T-cell (primary cell): ENCODE measurements around the gene HSPD1. TPM values are rescaled to one million over a fixed set of nuclear protein-coding genes. Genes with fewer than 3 reads are reported as not detected.
A peak's percentile ranks its signal among the peaks of the same experiment; 100 is the strongest.
"Not testable (repeated sequence)": the region's sequence is repeated elsewhere in the genome, so short reads cannot be mapped to it uniquely, and the experiment has no call there.

Experiments used
- ATAC-seq, 4 experiments: fragments of 200-7000 bp in 3 of 4; fragments of 150-1000 bp in 1 of 4; cut with Tn5 transposase; replicated peaks in 1 of 4; 1 replicate in 3 of 4; 2 replicates in 1 of 4; pipeline ENCODE4 v1.10.0; 2021; ENCODE audit warnings: moderate library complexity in 3 of 4, mild to moderate bottlenecking in 2 of 4, moderate number of reproducible peaks in 1 of 4
- CTCF ChIA-PET, 2 donors: fragments of 300-600 bp; sonication (Branson Sonifier 250); formaldehyde crosslinking; loops; one replicate each; lab custom pipeline; 2022; ENCODE audit warnings: antibody characterized with exemption in 2 of 2; lab: Charles Lee
- POLR2A ChIA-PET, 2 donors: fragments of 300-600 bp; sonication (Branson Sonifier 250); formaldehyde crosslinking; loops; one replicate each; lab custom pipeline; 2022; ENCODE audit warnings: antibody characterized with exemption in 2 of 2; lab: Charles Lee
- DNase-seq, 35 experiments: peaks; one replicate each; pipeline versions ENCODE4 v3.0.0 to v3.0.0-alpha.2; 2013 to 2023
- H3K27ac ChIP-seq: one replicate; pipeline ENCODE4 v1.5.1; 2013; ENCODE audit warnings: low read length
- H3K27me3 ChIP-seq, 2 experiments: replicated peaks in 1 of 2; 1 replicate in 1 of 2; 2 replicates in 1 of 2; pipeline versions ENCODE4 v1.6.1 to v1.7.0; 2013; ENCODE audit warnings: low read length in 1 of 2, mixed read lengths in 1 of 2; ENCODE audit not compliant: control insufficient read depth in 2 of 2, insufficient read depth in 2 of 2; ENCODE audit errors: extremely low read depth in 1 of 2
- H3K36me3 ChIP-seq, 2 donors: 1 replicate in 1 of 2; 2 replicates in 1 of 2; pipeline versions ENCODE4 v1.6.1 to v1.7.0; 2013; ENCODE audit warnings: low read length in 1 of 2; ENCODE audit not compliant: control insufficient read depth in 2 of 2, insufficient read depth in 1 of 2; ENCODE audit errors: extremely low read depth in 1 of 2
- H3K4me1 ChIP-seq, 2 experiments: 1 replicate in 1 of 2; 2 replicates in 1 of 2; pipeline versions ENCODE4 v1.6.1 to v1.7.0; 2013; ENCODE audit warnings: low read length in 2 of 2, mixed read lengths in 1 of 2; ENCODE audit not compliant: insufficient read depth in 2 of 2, control insufficient read depth in 1 of 2; ENCODE audit errors: extremely low read depth in 1 of 2
- H3K4me3 ChIP-seq, 2 donors: 1 replicate in 1 of 2; 2 replicates in 1 of 2; pipeline versions ENCODE4 v1.5.1 to v1.7.0; 2013; ENCODE audit warnings: mild to moderate bottlenecking in 2 of 2, low read length in 1 of 2, moderate library complexity in 1 of 2; ENCODE audit not compliant: control insufficient read depth in 1 of 2; ENCODE audit errors: extremely low read depth in 1 of 2
- H3K9me3 ChIP-seq: 2 replicates; pipeline ENCODE4 v1.7.0; 2013
- H3K27ac Mint-ChIP-seq, 2 donors: one replicate each; pipeline ENCODE4 v1.8.0; 2020 to 2021; ENCODE audit warnings: mild to moderate bottlenecking in 2 of 2, mixed read lengths in 2 of 2
- H3K27me3 Mint-ChIP-seq, 2 donors: one replicate each; pipeline ENCODE4 v1.8.0; 2021 to 2022; ENCODE audit warnings: mixed read lengths in 2 of 2
- H3K36me3 Mint-ChIP-seq: one replicate; pipeline ENCODE4 v1.8.0; 2021; ENCODE audit warnings: mixed read lengths
- H3K4me1 Mint-ChIP-seq, 3 donors: one replicate each; pipeline ENCODE4 v1.8.0; 2020 to 2022; ENCODE audit warnings: mixed read lengths in 3 of 3, mild to moderate bottlenecking in 1 of 3
- H3K4me3 Mint-ChIP-seq, 3 donors: one replicate each; pipeline ENCODE4 v1.8.0; 2020 to 2022; ENCODE audit warnings: mild to moderate bottlenecking in 3 of 3, mixed read lengths in 3 of 3, moderate library complexity in 3 of 3
- H3K9me3 Mint-ChIP-seq, 3 donors: one replicate each; pipeline ENCODE4 v1.8.0; 2020 to 2022; ENCODE audit warnings: mixed read lengths in 3 of 3
- WGBS: methylation state at CpG from one replicate; pipeline ENCODE4 v1.1.5; 2013; ENCODE audit warnings: missing lambda C conversion rate; ENCODE audit not compliant: insufficient coverage; 5-methylcytosine and 5-hydroxymethylcytosine counted together
- total RNA-seq, 35 experiments: library from RNA in 6 of 35; stranded (reverse) in 6 of 35; fragments of 120-200 nt in 1 of 35; gene quantifications; one replicate each; pipeline versions ENCODE4 v1.2.1 to v1.2.4 and lab custom pipeline; 2013 to 2026

The HSPD1 gene
- total RNA-seq, 5 donors from 2014 or later (not counting 1 experiment from before 2014, with no cell fraction given): 125 to 164 (median 130) TPM

- peak overlapping the region; percentile 99 to 100 for H3K27ac Mint-ChIP-seq
- no peaks in the 10 kb centered on the region for H3K27me3 Mint-ChIP-seq
- Histone ChIP-seq H3K27ac (peak overlapping the region; percentile 100), H3K9me3 (no peaks in the 10 kb centered on the region), H3K4me3 (peak overlapping the region in 1 of 2 donors; percentile 99), H3K36me3 (peaks cover 0 to 14% of the 10 kb centered on the region in 2 donors), H3K27me3 (peaks cover 0 to 5% of the 10 kb centered on the region in 2 experiments), H3K4me1 (peaks cover 12 to 22% of the 10 kb centered on the region in 2 experiments)
- no peaks in the 10 kb centered on the region for H3K9me3 Mint-ChIP-seq
- no peak for ATAC-seq
- POLR2A ChIA-PET: interaction anchor here in 1 of 2 donors (0.6 kb wide), 2 partner anchors 22 to 67 kb away, joined by 3 read pairs; no protein-coding TSS in a partner anchor
- WGBS: no CpG with 5 or more reads among the region's 2 CpGs
- H3K36me3 Mint-ChIP-seq: no peaks in the 10 kb centered on the region
- H3K4me1 Mint-ChIP-seq: peaks cover 64 to 66% (median 65%) of the 10 kb centered on the region in 3 donors
- peak overlapping the region; percentile 96 to 100 (median 99) for H3K4me3 Mint-ChIP-seq
- CTCF ChIA-PET: interaction anchor here in 1 of 2 donors (0.6 kb wide), 1 partner anchor 333 kb away, joined by 3 read pairs; no protein-coding TSS in a partner anchor
- DNase-seq: no peak
Observed at GRCh38 chr2:197454923-197455322, 44.7 kb downstream of the HSPD1 start.

GRCh38 chr2:197453914-197454398 is 45.7 kb downstream of the HSPD1 start:
- ATAC-seq: peak in 2 of 4 experiments; percentile 66 to 67
- peak overlapping the region; percentile 90 to 99 for H3K4me3 ChIP-seq
- Mint-ChIP-seq H3K36me3 (no peaks in the 10 kb centered on the region), H3K9me3 (no peaks in the 10 kb centered on the region), H3K27me3 (no peaks in the 10 kb centered on the region), H3K4me1 (peaks cover 55 to 60% (median 57%) of the 10 kb centered on the region in 3 donors), H3K27ac (peak overlapping the region; percentile 99 to 100), H3K4me3 (peak overlapping the region; percentile 96 to 100 (median 99))
- peaks cover 12 to 19% of the 10 kb centered on the region in 2 experiments for H3K4me1 ChIP-seq
- WGBS: 0% methylated on average over 1 of the region's 11 CpGs
- no peaks in the 10 kb centered on the region for H3K9me3 ChIP-seq
- H3K27ac ChIP-seq: peak overlapping the region; percentile 100
- POLR2A ChIA-PET: interaction anchor here in 1 of 2 donors (1.5 to 5.5 kb wide), 2 partner anchors 18 to 44 kb away, joined by 6 to 75 read pairs; partner anchors contain the start of gene SF3B1
- H3K36me3 ChIP-seq: peaks cover 0 to 5% of the 10 kb centered on the region in 2 donors
- no peak for DNase-seq
- H3K27me3 ChIP-seq: peaks cover 0 to 5% of the 10 kb centered on the region in 2 experiments
- CTCF ChIA-PET: interaction anchor here in 1 of 2 donors (0.6 kb wide), 1 partner anchor 11 kb away, joined by 3 read pairs; no protein-coding TSS in a partner anchor

GRCh38 chr2:197453123-197453913 is 46.3 kb downstream of the HSPD1 start, which contains the start of gene COQ10B:
Gene COQ10B, plus strand, starts transcription at chr2:197453552. Its CDS starts 9 bp downstream, at chr2:197453561.
- peak within 1 kb of the TSS; percentile 100 for H3K27ac ChIP-seq
- peak; percentile 90 to 100 (median 98) for DNase-seq
- no peaks in the 10 kb centered on the region for H3K27me3 Mint-ChIP-seq
- ChIA-PET CTCF (interaction anchor here in 1 of 2 donors (0.6 to 1.2 kb wide), 13 partner anchors 11 to 1796 kb away, joined by 3 to 10 read pairs (median 3); partner anchors contain the start of genes GTF3C3, HSPD1, HSPE1 and SF3B1), POLR2A (interaction anchor here (0.5 to 5.5 kb wide), 18 partner anchors 8 to 1794 kb away, joined by 3 to 75 read pairs (median 4); partner anchors contain the start of genes MOB4 (in 2 of the 2), SF3B1 (in 2 of the 2), GTF3C3 (in 1 of the 2) and HSPD1 (in 1 of the 2))
- peak; percentile 87 to 90 (median 90) for ATAC-seq
- H3K36me3 Mint-ChIP-seq: no peaks in the 10 kb centered on the region
- H3K4me3 ChIP-seq: peak within 1 kb of the TSS; percentile 90 to 99
- H3K4me1 ChIP-seq: peaks cover 12 to 19% of the 10 kb centered on the region in 2 experiments
- H3K9me3 Mint-ChIP-seq: no peaks in the 10 kb centered on the region
- H3K36me3 ChIP-seq: peaks cover 0 to 5% of the 10 kb centered on the region in 2 donors
- H3K4me1 Mint-ChIP-seq: peaks cover 50 to 54% (median 53%) of the 10 kb centered on the region in 3 donors
- H3K27ac Mint-ChIP-seq: peak within 1 kb of the TSS; percentile 99 to 100
- under 1% methylated on average over 69 of the region's 70 CpGs for WGBS
- H3K4me3 Mint-ChIP-seq: peak within 1 kb of the TSS; percentile 96 to 100 (median 99)
- H3K9me3 ChIP-seq: no peaks in the 10 kb centered on the region
- peaks cover 0 to 9% of the 10 kb centered on the region in 2 experiments for H3K27me3 ChIP-seq

GRCh38 chr2:197452754-197453122 is 46.9 kb downstream of the HSPD1 start:
- POLR2A ChIA-PET: interaction anchor here (0.5 to 5.5 kb wide), 16 partner anchors 9 to 1794 kb away, joined by 3 to 75 read pairs (median 5); partner anchors contain the start of genes MOB4 (in 2 of the 2), SF3B1 (in 2 of the 2), GTF3C3 (in 1 of the 2) and HSPD1 (in 1 of the 2)
- Mint-ChIP-seq H3K4me1 (peaks cover 46 to 48% (median 48%) of the 10 kb centered on the region in 3 donors), H3K9me3 (no peaks in the 10 kb centered on the region), H3K36me3 (no peaks in the 10 kb centered on the region), H3K4me3 (peak overlapping the region; percentile 96 to 100 (median 99)), H3K27ac (peak overlapping the region; percentile 99 to 100), H3K27me3 (no peaks in the 10 kb centered on the region)
- peak overlapping the region; percentile 100 for H3K27ac ChIP-seq
- H3K4me3 ChIP-seq: peak overlapping the region; percentile 90 to 99
- no peak for ATAC-seq
- CTCF ChIA-PET: interaction anchor here in 1 of 2 donors (0.7 to 1.2 kb wide), 12 partner anchors 10 to 1796 kb away, joined by 3 to 10 read pairs (median 3); partner anchors contain the start of genes GTF3C3, HSPD1, HSPE1 and SF3B1
- DNase-seq: no peak
- peaks cover 0 to 9% of the 10 kb centered on the region in 2 experiments for H3K27me3 ChIP-seq
- 0% methylated on average over 8 of the region's 11 CpGs for WGBS
- H3K4me1 ChIP-seq: peaks cover 12 to 19% of the 10 kb centered on the region in 2 experiments
- H3K9me3 ChIP-seq: no peaks in the 10 kb centered on the region
- peaks cover 0 to 3% of the 10 kb centered on the region in 2 donors for H3K36me3 ChIP-seq

GRCh38 chr2:197450935-197451358 is 48.7 kb downstream of the HSPD1 start:
- POLR2A ChIA-PET: interaction anchor here (0.6 to 5.5 kb wide), 5 partner anchors 15 to 391 kb away, joined by 4 to 75 read pairs (median 7); partner anchors contain the start of genes HSPD1 (in 1 of the 2) and SF3B1 (in 1 of the 2)
- H3K4me3 ChIP-seq, H3K27ac ChIP-seq, H3K36me3 Mint-ChIP-seq, H3K9me3 ChIP-seq, ATAC-seq, DNase-seq, H3K36me3 ChIP-seq, H3K27me3 ChIP-seq, H3K27me3 Mint-ChIP-seq, H3K9me3 Mint-ChIP-seq: not testable (repeated sequence)
- CTCF ChIA-PET: interaction anchor here in 1 of 2 donors (1.1 kb wide), 1 partner anchor 337 kb away, joined by 3 read pairs; no protein-coding TSS in a partner anchor
- peaks cover 12% of the 10 kb centered on the region in 2 experiments for H3K4me1 ChIP-seq
- WGBS: 61% methylated on average over 6 of the region's 6 CpGs
- peak overlapping the region in 2 of 3 donors; percentile 9 to 37 for H3K4me3 Mint-ChIP-seq
- H3K4me1 Mint-ChIP-seq: peaks cover 30 to 33% (median 30%) of the 10 kb centered on the region in 3 donors
- peak overlapping the region; percentile 16 to 55 for H3K27ac Mint-ChIP-seq
